GM10266 (cell line): ENCODE results near the gene CHMP6.

Experiments
- DNase-seq: peaks from one replicate; pipeline ENCODE4 v3.0.0; 2012; ENCODE audit errors: extremely low spot score
- TF ChIP-seq, protein P1 (sequence below): IDR thresholded peaks from 2 replicates; pipeline ENCODE4 v1.5.1; 2012; ENCODE audit warnings: mild to moderate bottlenecking, low read depth; ENCODE audit not compliant: control insufficient read depth, insufficient read depth; ENCODE audit errors: missing control alignments

The CHMP6 gene

DNA sequence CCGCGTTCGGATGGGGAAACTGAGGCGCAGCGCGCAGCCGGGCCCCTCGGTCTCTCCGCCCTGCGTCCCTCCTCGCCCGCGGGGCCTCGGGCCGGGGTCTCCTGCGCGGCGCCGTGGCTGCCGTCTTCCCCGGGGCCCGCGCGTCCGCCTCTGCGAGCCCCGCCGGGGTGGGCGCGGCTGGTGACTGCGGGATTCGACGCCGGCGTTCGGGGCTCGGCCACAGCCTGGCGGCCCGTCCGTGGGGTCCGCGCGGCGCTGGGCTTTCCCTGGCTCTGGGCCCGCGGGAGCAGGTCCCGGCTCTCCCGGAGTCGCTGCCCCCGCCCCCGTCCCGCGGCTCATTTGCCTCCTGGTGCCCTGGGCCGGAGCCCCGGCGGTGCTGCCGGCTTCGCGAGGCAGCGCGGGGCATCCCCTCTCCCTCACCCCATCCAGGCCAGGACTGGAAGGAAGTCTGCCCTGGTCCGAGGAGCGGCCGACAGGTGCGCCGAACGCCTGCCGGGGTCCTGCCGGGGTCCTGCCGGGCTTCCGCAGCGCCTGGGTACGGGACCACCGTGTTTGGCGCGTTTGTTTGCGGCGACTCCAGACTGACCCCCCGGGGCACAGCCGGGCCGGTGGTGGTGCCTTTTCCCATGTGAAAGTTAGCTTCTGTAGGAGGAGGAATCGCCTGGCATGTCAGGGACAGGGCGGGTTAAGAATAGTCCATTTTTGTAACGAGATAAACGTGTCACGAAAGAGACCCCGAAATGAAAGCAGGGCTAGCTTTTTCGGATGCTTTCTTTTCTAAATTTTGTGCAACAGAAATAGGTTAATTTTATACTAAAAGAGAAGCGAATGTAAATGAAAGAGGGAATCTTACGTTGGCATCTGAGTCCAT is 671 bp downstream of the CHMP6 start:
- peak; percentile 70 for DNase-seq
- TF ChIP-seq, protein P1, sequence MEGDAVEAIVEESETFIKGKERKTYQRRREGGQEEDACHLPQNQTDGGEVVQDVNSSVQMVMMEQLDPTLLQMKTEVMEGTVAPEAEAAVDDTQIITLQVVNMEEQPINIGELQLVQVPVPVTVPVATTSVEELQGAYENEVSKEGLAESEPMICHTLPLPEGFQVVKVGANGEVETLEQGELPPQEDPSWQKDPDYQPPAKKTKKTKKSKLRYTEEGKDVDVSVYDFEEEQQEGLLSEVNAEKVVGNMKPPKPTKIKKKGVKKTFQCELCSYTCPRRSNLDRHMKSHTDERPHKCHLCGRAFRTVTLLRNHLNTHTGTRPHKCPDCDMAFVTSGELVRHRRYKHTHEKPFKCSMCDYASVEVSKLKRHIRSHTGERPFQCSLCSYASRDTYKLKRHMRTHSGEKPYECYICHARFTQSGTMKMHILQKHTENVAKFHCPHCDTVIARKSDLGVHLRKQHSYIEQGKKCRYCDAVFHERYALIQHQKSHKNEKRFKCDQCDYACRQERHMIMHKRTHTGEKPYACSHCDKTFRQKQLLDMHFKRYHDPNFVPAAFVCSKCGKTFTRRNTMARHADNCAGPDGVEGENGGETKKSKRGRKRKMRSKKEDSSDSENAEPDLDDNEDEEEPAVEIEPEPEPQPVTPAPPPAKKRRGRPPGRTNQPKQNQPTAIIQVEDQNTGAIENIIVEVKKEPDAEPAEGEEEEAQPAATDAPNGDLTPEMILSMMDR = no peak

GRCh38 chr17:80992948-80993624 is 1.4 kb downstream of the CHMP6 start:
- TF ChIP-seq, protein P1 = no peak
- DNase-seq = peak; percentile 58

DNA sequence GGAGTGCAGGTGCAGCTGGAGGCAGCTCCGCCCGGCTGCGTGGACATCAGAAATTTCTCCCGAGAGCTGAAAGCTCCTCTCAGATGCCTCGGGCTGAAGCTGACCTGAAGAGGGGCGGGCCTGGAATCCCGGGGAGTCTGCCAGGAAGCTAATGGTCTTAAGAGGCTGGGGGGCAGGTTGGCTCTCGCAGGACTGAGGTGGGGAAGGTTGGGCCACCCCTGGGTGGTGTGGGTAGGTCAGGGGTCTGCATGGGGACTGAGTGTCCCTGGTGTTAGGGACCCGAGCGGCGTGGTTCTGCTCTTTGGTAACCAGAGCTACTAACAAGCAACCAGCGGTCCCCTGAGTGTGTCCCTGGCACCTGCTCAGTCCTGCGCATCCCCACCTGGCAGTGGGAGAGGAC is 3.5 kb downstream of the CHMP6 start:
- TF ChIP-seq, protein P1 = no peak
- DNase-seq = peak; percentile 21

GRCh38 chr17:80996422-80997305 is 5.0 kb downstream of the CHMP6 start:
- peak; percentile 16 for DNase-seq
- TF ChIP-seq, protein P1 = no peak

DNA sequence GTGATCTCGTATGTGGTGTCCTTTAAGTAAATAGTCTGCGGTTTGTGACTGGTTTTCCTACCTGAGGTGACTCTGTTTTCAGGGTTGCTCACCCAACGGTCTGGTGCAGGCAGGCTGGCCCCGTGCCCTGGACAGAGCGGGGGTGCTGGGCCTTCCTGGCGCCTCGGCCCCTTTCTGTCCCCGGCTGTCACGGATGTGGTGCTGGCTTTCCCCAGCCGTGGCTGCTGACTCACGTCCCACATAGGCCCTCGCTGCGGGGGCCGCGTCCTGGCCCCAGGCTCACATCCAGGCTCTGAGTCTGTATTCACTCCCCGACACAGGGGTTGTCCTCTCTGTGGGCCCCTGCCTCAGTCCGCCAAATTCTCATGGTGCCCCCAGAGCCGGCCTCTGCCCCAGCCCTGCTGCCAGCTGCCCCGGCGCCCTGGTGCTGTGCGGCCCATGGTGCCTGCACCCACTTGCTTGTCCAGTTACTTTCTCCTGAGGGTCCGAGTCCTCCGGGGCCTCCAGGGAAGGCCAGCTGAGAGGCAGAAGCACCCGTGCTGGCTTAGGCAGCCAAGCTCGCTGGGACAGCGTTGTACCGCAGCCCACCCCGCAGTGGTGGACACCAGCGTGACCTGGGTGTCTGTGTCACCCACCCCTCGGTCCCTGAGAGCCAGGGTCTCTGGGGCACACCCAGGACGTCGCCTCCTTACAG is 5.9 kb downstream of the CHMP6 start:
- DNase-seq = no peak

GRCh38 chr17:80998118-80998747 is 6.6 kb downstream of the CHMP6 start:
- DNase-seq = peak; percentile 31
- TF ChIP-seq, protein P1 = no peak

More for the DNA sequence above, 5.9 kb downstream of the CHMP6 start:
- TF ChIP-seq, protein P1 = no peak
